Neural cell (in vitro differentiated cells): ENCODE results near the gene CAGE1. TPM values are rescaled to one million over a fixed set of nuclear protein-coding genes. Genes with fewer than 3 reads are reported as not detected.

Experiments
- H2AFZ ChIP-seq: fragments of 200-600, 300-800 bp; sonication (generic), shearing (Covaris generic); 2 replicates; pipeline ENCODE4 v1.6.0; 2014; ENCODE audit warnings: low read depth, mild to moderate bottlenecking, antibody characterized with exemption, low read length, moderate library complexity
- H3F3A ChIP-seq: fragments of 200-600 bp; shearing (Covaris generic); 2 replicates; pipeline ENCODE4 v1.6.1; 2016; ENCODE audit warnings: mild to moderate bottlenecking, moderate library complexity, mixed read lengths, antibody characterized with exemption, low read length; ENCODE audit not compliant: insufficient read depth, poor library complexity, severe bottlenecking
- H3K27ac ChIP-seq: fragments of 200-600, 300-800 bp; sonication (generic), shearing (Covaris generic); 2 replicates; pipeline ENCODE4 v1.5.1; 2014; ENCODE audit warnings: mild to moderate bottlenecking, low read length, moderate library complexity
- H3K27me3 ChIP-seq: fragments of 300-800, 200-600 bp; sonication (generic), shearing (Covaris generic); 2 replicates; pipeline ENCODE4 v1.6.0; 2014; ENCODE audit warnings: mild to moderate bottlenecking, low read depth, low read length, moderate library complexity; ENCODE audit not compliant: insufficient read depth
- H3K36me3 ChIP-seq: fragments of 300-800, 200-600 bp; sonication (generic), shearing (Covaris generic); 2 replicates; pipeline ENCODE4 v1.5.1; 2014; ENCODE audit warnings: mild to moderate bottlenecking, antibody characterized with exemption, low read length, moderate library complexity; ENCODE audit not compliant: insufficient read depth
- H3K4me2 ChIP-seq: fragments of 300-800, 200-600 bp; sonication (generic), shearing (Covaris generic); 2 replicates; pipeline ENCODE4 v1.6.0; 2014; ENCODE audit warnings: mild to moderate bottlenecking, low read length
- H3K4me3 ChIP-seq: fragments of 300-800, 200-600 bp; sonication (generic), shearing (Covaris generic); 2 replicates; pipeline ENCODE4 v1.5.1; 2014; ENCODE audit warnings: mild to moderate bottlenecking, low read length, moderate library complexity
- H3K79me2 ChIP-seq: fragments of 200-600 bp; shearing (Covaris generic); replicated peaks from 2 replicates; pipeline ENCODE4 v1.6.0; 2014; ENCODE audit warnings: mild to moderate bottlenecking, low read length, moderate library complexity; ENCODE audit not compliant: insufficient read depth
- H3K9ac ChIP-seq: fragments of 300-800, 200-600 bp; sonication (generic), shearing (Covaris generic); 2 replicates; pipeline ENCODE4 v1.6.1; 2016; ENCODE audit warnings: mild to moderate bottlenecking, low read length, mixed read lengths
- H3K9me2 ChIP-seq: fragments of 200-600 bp; shearing (Covaris generic); 2 replicates; pipeline ENCODE4 v1.6.1; 2016; ENCODE audit warnings: mild to moderate bottlenecking, low read length, mixed read lengths; ENCODE audit not compliant: insufficient read depth
- H3K9me3 ChIP-seq: fragments of 200-600, 300-800 bp; sonication (generic), shearing (Covaris generic); 2 replicates; pipeline ENCODE4 v1.6.1; 2016; ENCODE audit warnings: mild to moderate bottlenecking, mixed run types, low read length, moderate library complexity, mixed read lengths
- H4K20me1 ChIP-seq: fragments of 200-600 bp; shearing (Covaris generic); 2 replicates; pipeline ENCODE4 v1.6.1; 2016; ENCODE audit warnings: mild to moderate bottlenecking, mixed run types; ENCODE audit not compliant: insufficient read depth
- EP300 ChIP-seq: fragments of 450-650 bp; conservative IDR thresholded peaks from 2 replicates; pipeline ENCODE4 v1.6.1; 2014; ENCODE audit warnings: antibody characterized with exemption, mild to moderate bottlenecking, moderate library complexity; ENCODE audit not compliant: poor library complexity, severe bottlenecking
- EZH2 ChIP-seq: fragments of 200-600, 300-800 bp; shearing (Covaris generic), sonication (generic); IDR thresholded peaks from 2 replicates; pipeline ENCODE4 v1.6.1; 2014; ENCODE audit warnings: antibody characterized with exemption, low read length, borderline replicate concordance, mild to moderate bottlenecking; ENCODE audit not compliant: insufficient read depth, poor library complexity, severe bottlenecking
- MXI1 ChIP-seq: fragments of 450-650 bp; conservative IDR thresholded peaks from 2 replicates; pipeline ENCODE4 v1.6.1; 2014; ENCODE audit warnings: antibody characterized with exemption, mild to moderate bottlenecking; ENCODE audit not compliant: poor library complexity, severe bottlenecking
- POLR2AphosphoS5 ChIP-seq: IDR thresholded peaks from 2 replicates; pipeline ENCODE4 v1.6.1; 2012
- RAD21 ChIP-seq: fragments of 450-650 bp; conservative IDR thresholded peaks from 2 replicates; pipeline ENCODE4 v1.6.1; 2014; ENCODE audit warnings: antibody characterized with exemption, mild to moderate bottlenecking, moderate library complexity
- SMC3 ChIP-seq: fragments of 450-650 bp; conservative IDR thresholded peaks from 2 replicates; pipeline ENCODE4 v1.6.1; 2014; ENCODE audit warnings: antibody characterized with exemption, mild to moderate bottlenecking, moderate library complexity; ENCODE audit not compliant: poor library complexity
- TAF1 ChIP-seq: IDR thresholded peaks from 2 replicates; pipeline ENCODE4 v1.6.1; 2012; ENCODE audit warnings: low read depth
- polyA plus RNA-seq: library from polyadenylated mRNA; depleted of rRNA; stranded (reverse); fragments of >200 nt; gene quantifications from 2 replicates; pipeline ENCODE4 v1.2.3, GENCODE V29; 2014
- TF ChIP-seq, protein P1 (sequence below): fragments of 450-650 bp; IDR thresholded peaks from 2 replicates; pipeline ENCODE4 v1.5.1; 2014; ENCODE audit warnings: antibody characterized with exemption, mild to moderate bottlenecking, moderate library complexity; ENCODE audit not compliant: poor library complexity, severe bottlenecking
- TF ChIP-seq, protein P2 (sequence below): IDR thresholded peaks from 2 replicates; pipeline ENCODE4 v1.6.1; 2012; ENCODE audit warnings: borderline replicate concordance

CAGE1 gene
- polyA plus RNA-seq, 1 donor from 2014 or later, result not detected

DNA sequence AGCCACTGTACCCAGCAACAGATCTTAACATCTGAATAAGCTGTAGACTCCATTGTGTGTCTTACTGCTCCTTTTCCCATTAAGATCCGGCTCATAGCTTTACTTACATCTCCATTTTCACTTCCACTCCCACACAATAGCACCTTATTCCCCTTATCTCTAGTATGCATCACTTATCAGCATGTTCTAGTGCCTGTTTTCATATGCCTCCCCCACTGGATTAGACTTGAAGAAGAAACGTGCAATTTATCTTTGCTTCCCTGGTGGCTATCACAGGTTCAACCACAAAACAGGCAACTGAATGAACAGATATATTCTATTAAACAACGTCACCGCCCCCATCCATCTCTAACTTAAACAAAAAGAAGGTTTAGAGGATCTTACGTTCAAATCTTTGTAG, 88.6 kb downstream of the CAGE1 start:
- Histone ChIP-seq H3K4me3 (no peak overlapping the region), H2AFZ (no peak overlapping the region), H3K9me2 (no peaks in the 10 kb centered on the region), H3K79me2 (no peaks in the 10 kb centered on the region), H3K9me3 (no peaks in the 10 kb centered on the region), H3K27ac (no peak overlapping the region), H4K20me1 (no peaks in the 10 kb centered on the region), H3F3A (no peaks in the 10 kb centered on the region), H3K4me2 (no peak overlapping the region), H3K36me3 (peaks cover 8% of the 10 kb centered on the region), H3K27me3 (no peaks in the 10 kb centered on the region), H3K9ac (no peak overlapping the region)
- TF ChIP-seq SMC3, result no peak
- no peak for TF ChIP-seq RAD21
- TF ChIP-seq TAF1, result no peak
- TF ChIP-seq, protein P1, sequence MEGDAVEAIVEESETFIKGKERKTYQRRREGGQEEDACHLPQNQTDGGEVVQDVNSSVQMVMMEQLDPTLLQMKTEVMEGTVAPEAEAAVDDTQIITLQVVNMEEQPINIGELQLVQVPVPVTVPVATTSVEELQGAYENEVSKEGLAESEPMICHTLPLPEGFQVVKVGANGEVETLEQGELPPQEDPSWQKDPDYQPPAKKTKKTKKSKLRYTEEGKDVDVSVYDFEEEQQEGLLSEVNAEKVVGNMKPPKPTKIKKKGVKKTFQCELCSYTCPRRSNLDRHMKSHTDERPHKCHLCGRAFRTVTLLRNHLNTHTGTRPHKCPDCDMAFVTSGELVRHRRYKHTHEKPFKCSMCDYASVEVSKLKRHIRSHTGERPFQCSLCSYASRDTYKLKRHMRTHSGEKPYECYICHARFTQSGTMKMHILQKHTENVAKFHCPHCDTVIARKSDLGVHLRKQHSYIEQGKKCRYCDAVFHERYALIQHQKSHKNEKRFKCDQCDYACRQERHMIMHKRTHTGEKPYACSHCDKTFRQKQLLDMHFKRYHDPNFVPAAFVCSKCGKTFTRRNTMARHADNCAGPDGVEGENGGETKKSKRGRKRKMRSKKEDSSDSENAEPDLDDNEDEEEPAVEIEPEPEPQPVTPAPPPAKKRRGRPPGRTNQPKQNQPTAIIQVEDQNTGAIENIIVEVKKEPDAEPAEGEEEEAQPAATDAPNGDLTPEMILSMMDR, result no peak
- TF ChIP-seq, protein P2, sequence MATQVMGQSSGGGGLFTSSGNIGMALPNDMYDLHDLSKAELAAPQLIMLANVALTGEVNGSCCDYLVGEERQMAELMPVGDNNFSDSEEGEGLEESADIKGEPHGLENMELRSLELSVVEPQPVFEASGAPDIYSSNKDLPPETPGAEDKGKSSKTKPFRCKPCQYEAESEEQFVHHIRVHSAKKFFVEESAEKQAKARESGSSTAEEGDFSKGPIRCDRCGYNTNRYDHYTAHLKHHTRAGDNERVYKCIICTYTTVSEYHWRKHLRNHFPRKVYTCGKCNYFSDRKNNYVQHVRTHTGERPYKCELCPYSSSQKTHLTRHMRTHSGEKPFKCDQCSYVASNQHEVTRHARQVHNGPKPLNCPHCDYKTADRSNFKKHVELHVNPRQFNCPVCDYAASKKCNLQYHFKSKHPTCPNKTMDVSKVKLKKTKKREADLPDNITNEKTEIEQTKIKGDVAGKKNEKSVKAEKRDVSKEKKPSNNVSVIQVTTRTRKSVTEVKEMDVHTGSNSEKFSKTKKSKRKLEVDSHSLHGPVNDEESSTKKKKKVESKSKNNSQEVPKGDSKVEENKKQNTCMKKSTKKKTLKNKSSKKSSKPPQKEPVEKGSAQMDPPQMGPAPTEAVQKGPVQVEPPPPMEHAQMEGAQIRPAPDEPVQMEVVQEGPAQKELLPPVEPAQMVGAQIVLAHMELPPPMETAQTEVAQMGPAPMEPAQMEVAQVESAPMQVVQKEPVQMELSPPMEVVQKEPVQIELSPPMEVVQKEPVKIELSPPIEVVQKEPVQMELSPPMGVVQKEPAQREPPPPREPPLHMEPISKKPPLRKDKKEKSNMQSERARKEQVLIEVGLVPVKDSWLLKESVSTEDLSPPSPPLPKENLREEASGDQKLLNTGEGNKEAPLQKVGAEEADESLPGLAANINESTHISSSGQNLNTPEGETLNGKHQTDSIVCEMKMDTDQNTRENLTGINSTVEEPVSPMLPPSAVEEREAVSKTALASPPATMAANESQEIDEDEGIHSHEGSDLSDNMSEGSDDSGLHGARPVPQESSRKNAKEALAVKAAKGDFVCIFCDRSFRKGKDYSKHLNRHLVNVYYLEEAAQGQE, result no peak
- no peak for TF ChIP-seq MXI1
- TF ChIP-seq EZH2, result no peak
- TF ChIP-seq POLR2AphosphoS5, result no peak
- no peak for TF ChIP-seq EP300

DNA sequence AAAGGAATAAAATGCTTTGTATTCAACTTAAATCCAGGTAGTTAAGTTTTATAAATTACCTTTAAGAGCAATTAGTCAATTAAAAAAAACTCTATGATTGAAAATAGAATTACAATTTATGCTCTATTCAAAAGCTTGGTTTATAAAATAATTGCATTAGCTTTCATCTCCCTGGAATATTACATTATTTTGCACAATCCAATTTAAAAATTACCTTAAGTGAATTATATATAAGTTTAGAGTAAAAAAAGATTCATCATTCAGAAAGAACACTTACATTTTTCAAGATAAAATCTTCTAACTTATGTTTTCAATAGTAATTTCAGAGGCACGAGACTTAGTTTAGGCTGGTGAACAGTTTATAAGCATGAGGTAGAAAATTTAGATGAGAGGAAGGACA, 91.4 kb downstream of the CAGE1 start:
- Histone ChIP-seq H2AFZ (no peak overlapping the region), H3K27me3 (no peaks in the 10 kb centered on the region), H3K4me3 (no peak overlapping the region), H3F3A (no peaks in the 10 kb centered on the region), H3K9me2 (no peaks in the 10 kb centered on the region), H4K20me1 (no peaks in the 10 kb centered on the region), H3K9ac (no peak overlapping the region), H3K4me2 (no peak overlapping the region), H3K36me3 (peaks cover 8% of the 10 kb centered on the region), H3K27ac (no peak overlapping the region), H3K79me2 (no peaks in the 10 kb centered on the region), H3K9me3 (no peaks in the 10 kb centered on the region)
- TF ChIP-seq, protein P2, result no peak
- TF ChIP-seq EP300 (no peak), MXI1 (no peak), POLR2AphosphoS5 (no peak), RAD21 (no peak), EZH2 (no peak), SMC3 (no peak), TAF1 (no peak)
- TF ChIP-seq, protein P1, result no peak
